Measurements from ENCODE around the gene MFRP. TPM values are rescaled to one million over a fixed set of nuclear protein-coding genes. Genes with fewer than 3 reads are reported as not detected.
A peak's percentile ranks its signal among the peaks of the same experiment; 100 is the strongest.

MFRP gene
- total and polyA plus RNA-seq, 2 donors (not counting 1 experiment from before 2014, with no cell fraction given) = not detected

- Histone ChIP-seq H3K4me2 (ENCODE audit: extremely low read depth, insufficient read depth, low read length) (peak overlapping the region; percentile 98), H3K4me3 (replicated peaks in 1 of 4; ENCODE audit: control extremely low read depth in 1 of 4, insufficient read depth in 1 of 4, low read depth in 3 of 4, low read length in 4 of 4) (peak overlapping the region; percentile 43 to 81 (median 59)), H3K36me3 (ENCODE audit: control insufficient read depth, insufficient read depth, low read length) (no peaks in the 10 kb centered on the region), H4K20me1 (ENCODE audit: control insufficient read depth, extremely low read depth, insufficient read depth, low read length) (no peaks in the 10 kb centered on the region), H3K27ac (ENCODE audit: insufficient read depth, low read length) (peak overlapping the region; percentile 46), H3K79me2 (ENCODE audit: control insufficient read depth, insufficient read depth, low read length) (no peaks in the 10 kb centered on the region), H3K9ac (ENCODE audit: insufficient read depth, low read length) (peak overlapping the region; percentile 21), H3K9me3 (ENCODE audit: control insufficient read depth, insufficient read depth, low read depth, low read length) (no peaks in the 10 kb centered on the region), H3K4me1 (ENCODE audit: control insufficient read depth, extremely low read depth, insufficient read depth, low read length) (peaks cover 11% of the 10 kb centered on the region), H2AFZ (ENCODE audit: low read length) (peak overlapping the region; percentile 40), H3K27me3 (ENCODE audit: control insufficient read depth, insufficient read depth, low read length) (peaks cover 8% of the 10 kb centered on the region)
- TF ChIP-seq EZH2 (IDR thresholded peaks at IDR 0.05; ENCODE audit: low read length, missing control alignments) (no peak), CTCF (conservative IDR thresholded peaks at IDR 0.05 in 1 of 2, IDR thresholded peaks at IDR 0.05 in 1 of 2; ENCODE audit: low read depth in 1 of 2, low read length in 2 of 2) (no peak)
- no peak for DNase-seq (ENCODE audit: low read depth in 2 of 2)
These were observed 35.6 kb upstream of the MFRP start for GRCh38 chr11:119382101-119382500.

- peak within 1 kb of the TSS; percentile 77 for H2AFZ ChIP-seq (ENCODE audit: low read length)
- H3K27ac ChIP-seq (ENCODE audit: insufficient read depth, low read length) = peak within 1 kb of the TSS; percentile 46
- H3K4me1 ChIP-seq (ENCODE audit: control insufficient read depth, extremely low read depth, insufficient read depth, low read length) = peaks cover 15% of the 10 kb centered on the region
- H3K27me3 ChIP-seq (ENCODE audit: control insufficient read depth, insufficient read depth, low read length) = peaks cover 8% of the 10 kb centered on the region
- TF ChIP-seq CTCF (conservative IDR thresholded peaks at IDR 0.05 in 1 of 2, IDR thresholded peaks at IDR 0.05 in 1 of 2; ENCODE audit: low read depth in 1 of 2, low read length in 2 of 2) = peak; percentile 77 to 80
- no peak for TF ChIP-seq EZH2 (IDR thresholded peaks at IDR 0.05; ENCODE audit: low read length, missing control alignments)
- peak within 1 kb of the TSS; percentile 98 for H3K4me2 ChIP-seq (ENCODE audit: extremely low read depth, insufficient read depth, low read length)
- peak within 1 kb of the TSS; percentile 49 to 81 (median 67) for H3K4me3 ChIP-seq (replicated peaks in 1 of 4; ENCODE audit: control extremely low read depth in 1 of 4, insufficient read depth in 1 of 4, low read depth in 3 of 4, low read length in 4 of 4)
- H3K79me2 ChIP-seq (ENCODE audit: control insufficient read depth, insufficient read depth, low read length) = no peaks in the 10 kb centered on the region
- peak; percentile 93 to 96 for DNase-seq (ENCODE audit: low read depth in 2 of 2)
- no peaks in the 10 kb centered on the region for H4K20me1 ChIP-seq (ENCODE audit: control insufficient read depth, extremely low read depth, insufficient read depth, low read length)
- H3K9ac ChIP-seq (ENCODE audit: insufficient read depth, low read length) = peak within 1 kb of the TSS; percentile 62
- H3K36me3 ChIP-seq (ENCODE audit: control insufficient read depth, insufficient read depth, low read length) = no peaks in the 10 kb centered on the region
- no peaks in the 10 kb centered on the region for H3K9me3 ChIP-seq (ENCODE audit: control insufficient read depth, insufficient read depth, low read depth, low read length)
These were observed 34.9 kb upstream of the MFRP start, which contains the start of gene USP2 for GRCh38 chr11:119381181-119381988. Gene USP2, minus strand, starts transcription at chr11:119381690. Its CDS starts 8,210 bp downstream, at chr11:119373480.

GRCh38 chr11:119380827-119381180, 34.3 kb upstream of the MFRP start:
- Histone ChIP-seq H3K9me3 (ENCODE audit: control insufficient read depth, insufficient read depth, low read depth, low read length) (no peaks in the 10 kb centered on the region), H3K79me2 (ENCODE audit: control insufficient read depth, insufficient read depth, low read length) (no peaks in the 10 kb centered on the region), H3K9ac (ENCODE audit: insufficient read depth, low read length) (peak overlapping the region; percentile 62), H4K20me1 (ENCODE audit: control insufficient read depth, extremely low read depth, insufficient read depth, low read length) (no peaks in the 10 kb centered on the region), H3K27me3 (ENCODE audit: control insufficient read depth, insufficient read depth, low read length) (peaks cover 6% of the 10 kb centered on the region), H3K4me3 (replicated peaks in 1 of 4; ENCODE audit: control extremely low read depth in 1 of 4, insufficient read depth in 1 of 4, low read depth in 3 of 4, low read length in 4 of 4) (peak overlapping the region; percentile 49 to 70 (median 67)), H3K4me1 (ENCODE audit: control insufficient read depth, extremely low read depth, insufficient read depth, low read length) (peaks cover 20% of the 10 kb centered on the region), H3K27ac (ENCODE audit: insufficient read depth, low read length) (peak overlapping the region; percentile 29), H3K4me2 (ENCODE audit: extremely low read depth, insufficient read depth, low read length) (peak overlapping the region; percentile 98), H2AFZ (ENCODE audit: low read length) (peak overlapping the region; percentile 77), H3K36me3 (ENCODE audit: control insufficient read depth, insufficient read depth, low read length) (no peaks in the 10 kb centered on the region)
- TF ChIP-seq CTCF (conservative IDR thresholded peaks at IDR 0.05 in 1 of 2, IDR thresholded peaks at IDR 0.05 in 1 of 2; ENCODE audit: low read depth in 1 of 2, low read length in 2 of 2) (no peak), EZH2 (IDR thresholded peaks at IDR 0.05; ENCODE audit: low read length, missing control alignments) (no peak)
- DNase-seq (ENCODE audit: low read depth in 2 of 2) = no peak
